HG03469 (cell line): ENCODE data around the gene MS4A4E.
"Not testable (repeated sequence)": the region's sequence is repeated elsewhere in the genome, so short reads cannot be mapped to it uniquely, and the experiment has no call there.

Experiments
- ATAC-seq: cut with Tn5 transposase; IDR thresholded peaks from one replicate; pipeline ENCODE4 v1.9.1; 2021; ENCODE audit warnings: mild to moderate bottlenecking, moderate library complexity, moderate number of reproducible peaks; ENCODE audit not compliant: unreplicated experiment

MS4A4E gene

DNA sequence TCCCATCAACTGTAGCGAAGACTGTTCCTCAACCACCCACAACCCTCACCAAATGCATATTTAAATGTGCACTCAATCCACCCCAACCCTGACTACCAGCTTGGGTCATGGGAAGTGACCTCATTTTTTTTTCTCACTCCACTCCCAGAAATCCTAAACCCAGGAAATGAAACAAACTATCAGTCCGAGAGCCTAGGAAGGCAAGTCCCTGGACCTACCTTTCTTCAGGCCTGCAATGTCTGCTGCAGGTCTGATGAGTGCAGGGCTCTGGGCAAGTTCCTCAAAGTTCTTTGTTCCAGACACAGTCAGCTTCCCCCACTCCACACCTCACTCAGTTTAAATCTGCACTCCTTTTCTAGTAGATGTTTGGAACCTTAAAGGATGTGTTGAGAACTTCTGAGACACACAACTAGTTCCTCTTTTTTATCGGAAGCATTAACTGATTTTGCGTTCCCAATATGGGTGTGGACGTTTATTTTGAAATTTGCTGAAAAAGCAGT lies at the start of gene MS4A4E:
Gene MS4A4E, minus strand, starts transcription at position 398 of the 500 bp plus-strand sequence. CDS start 13,082 bp downstream, outside the sequence.
- ATAC-seq: no peak

DNA sequence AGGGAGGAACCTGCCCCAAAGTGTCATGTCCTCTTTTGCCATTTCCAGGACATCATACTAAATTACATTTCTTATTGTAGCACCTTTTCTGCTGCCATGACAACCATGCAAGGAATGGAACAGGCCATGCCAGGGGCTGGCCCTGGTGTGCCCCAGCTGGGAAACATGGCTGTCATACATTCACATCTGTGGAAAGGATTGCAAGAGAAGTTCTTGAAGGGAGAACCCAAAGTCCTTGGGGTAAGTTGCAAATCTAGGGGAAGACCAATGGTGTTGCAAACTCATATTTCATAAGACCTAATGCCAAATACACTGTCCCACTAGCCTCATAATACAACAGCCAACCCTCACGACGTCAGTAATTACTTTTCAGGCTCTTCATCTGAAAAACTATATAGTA lies 49.2 kb upstream of the MS4A4E start:
- no peak for ATAC-seq

DNA sequence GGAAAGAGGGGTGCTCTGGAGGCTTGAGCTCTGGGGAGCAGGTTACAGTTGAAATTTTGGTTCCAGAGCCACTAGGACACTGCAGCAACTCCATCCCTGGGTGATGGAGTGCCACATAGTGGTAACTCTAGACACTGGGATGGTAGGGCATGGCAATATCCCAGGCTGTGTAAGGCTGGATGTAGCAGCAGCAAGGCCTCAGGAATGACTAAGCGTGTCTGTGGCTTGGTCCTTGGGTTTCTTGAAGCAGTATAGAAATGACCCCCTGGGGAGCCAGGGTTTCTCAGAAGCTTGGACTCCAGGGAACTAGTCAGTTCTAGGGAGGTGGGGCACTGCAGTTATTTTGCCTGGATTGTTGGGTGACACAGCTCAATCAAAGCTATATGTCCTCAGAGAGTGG lies 45.6 kb upstream of the MS4A4E start:
- ATAC-seq: no peak

DNA sequence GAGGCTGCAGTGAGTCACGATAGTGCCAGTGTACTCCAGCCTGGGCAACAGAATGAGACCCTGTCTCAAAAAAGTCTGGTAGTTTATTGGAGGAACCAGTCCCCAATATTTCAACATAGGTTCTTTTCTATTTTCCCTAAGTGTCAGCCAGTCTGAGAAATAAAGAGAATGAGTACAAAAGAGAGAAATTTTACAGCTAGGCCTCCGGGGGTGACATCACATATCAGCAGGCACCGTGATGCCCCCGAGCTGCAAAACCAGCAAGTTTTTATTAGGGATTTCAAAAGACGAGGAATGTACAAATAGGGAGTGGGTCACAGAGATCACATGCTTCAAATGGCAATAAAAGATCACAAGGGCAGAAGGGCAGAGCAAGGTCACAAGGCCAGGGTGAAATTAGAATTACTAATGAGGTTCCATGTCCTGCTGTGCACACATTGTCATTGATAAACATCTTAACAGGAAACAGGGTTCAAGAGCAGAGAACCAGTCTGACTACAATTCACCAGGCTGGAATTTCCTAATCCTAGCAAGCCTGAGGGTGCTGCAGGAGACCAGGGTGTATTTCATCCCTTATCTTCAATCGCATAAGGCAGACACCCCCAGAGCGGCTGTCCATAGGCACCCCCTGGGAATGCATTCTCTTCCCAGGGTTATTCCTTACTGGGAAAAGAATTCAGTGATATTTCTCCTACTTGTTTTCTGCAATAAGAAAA lies 42.6 kb upstream of the MS4A4E start:
- not testable (repeated sequence) for ATAC-seq

DNA sequence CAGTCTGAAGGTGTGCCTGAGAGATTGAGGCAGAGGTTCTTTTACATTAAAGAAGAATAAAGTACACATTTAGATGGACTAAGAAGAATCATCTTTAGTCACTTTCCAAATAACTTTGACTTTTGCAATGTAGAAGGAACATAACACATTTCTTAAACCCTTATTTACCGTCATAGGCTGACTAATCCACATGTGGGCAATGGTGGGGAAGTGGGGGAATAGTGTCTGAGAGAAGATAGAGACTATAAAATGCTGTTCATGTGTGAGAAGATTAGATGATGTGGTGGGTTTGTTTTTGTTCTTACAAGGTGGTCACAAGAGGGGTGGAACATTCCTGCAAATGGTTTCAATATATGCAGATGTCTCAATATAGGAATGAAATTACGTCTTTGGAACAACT lies 39.3 kb upstream of the MS4A4E start:
- ATAC-seq: no peak

DNA sequence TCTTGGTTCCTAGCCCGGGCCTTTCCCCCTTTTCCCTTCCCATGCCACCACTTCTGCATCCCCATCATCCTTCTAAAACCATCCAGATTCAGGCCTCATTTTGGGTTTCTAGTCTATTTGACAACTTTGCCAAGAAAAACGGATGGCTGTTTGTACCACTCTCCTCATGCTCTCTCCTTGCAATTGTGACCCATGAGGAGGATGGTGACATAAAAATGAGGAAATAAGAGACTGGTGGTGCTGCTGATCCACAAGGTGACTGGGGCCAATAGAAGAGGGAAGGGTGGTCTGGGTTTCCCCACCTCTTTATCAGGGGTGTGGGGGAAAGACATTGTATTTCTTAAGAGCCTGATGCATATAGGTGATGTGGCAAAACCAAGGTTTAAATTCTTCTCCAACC lies 38.5 kb upstream of the MS4A4E start:
- ATAC-seq: no peak

DNA sequence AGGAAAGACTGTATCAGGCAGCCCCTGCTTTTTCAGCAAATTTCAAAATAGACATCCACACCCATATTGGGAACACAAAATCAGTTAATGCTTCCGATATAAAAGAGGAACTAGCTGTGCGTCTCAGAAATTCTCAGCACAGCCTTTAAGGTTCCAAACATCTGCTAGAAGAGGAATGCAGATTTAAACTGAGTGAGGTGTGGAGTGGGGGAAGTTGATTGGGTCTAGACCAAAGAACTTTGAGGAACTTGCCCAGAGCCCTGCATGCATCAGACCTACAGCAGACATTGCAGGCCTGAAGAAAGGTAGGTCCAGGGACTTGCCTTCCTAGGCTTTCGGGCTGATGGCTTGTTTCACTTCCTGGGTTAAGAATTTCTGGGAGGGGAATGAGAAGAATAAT lies 37.5 kb upstream of the MS4A4E start, which contains the start of gene MS4A4A:
Gene MS4A4A, plus strand, starts transcription at position 255 of the 400 bp plus-strand sequence. Its CDS starts 10 bp downstream, at position 265.
- ATAC-seq: no peak

DNA sequence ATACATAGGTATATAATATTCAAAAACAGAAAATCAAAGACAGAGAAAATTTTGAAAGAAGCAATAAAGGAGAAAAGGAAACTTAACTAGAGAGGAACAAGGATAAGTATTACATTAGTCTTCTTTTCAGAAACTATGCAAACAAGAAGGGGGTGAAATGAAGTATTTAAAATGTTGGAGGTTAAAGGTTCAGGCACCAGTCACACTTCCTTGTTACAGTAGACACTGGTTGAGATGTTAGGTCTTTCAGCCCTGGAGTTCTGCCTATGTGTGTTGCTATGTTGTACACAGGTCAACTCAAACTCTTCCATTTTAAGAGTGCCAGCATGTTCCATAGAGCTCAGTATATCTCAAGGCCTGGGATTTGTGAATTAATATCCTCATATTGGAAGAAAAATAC lies 31.5 kb upstream of the MS4A4E start:
- no peak for ATAC-seq

DNA sequence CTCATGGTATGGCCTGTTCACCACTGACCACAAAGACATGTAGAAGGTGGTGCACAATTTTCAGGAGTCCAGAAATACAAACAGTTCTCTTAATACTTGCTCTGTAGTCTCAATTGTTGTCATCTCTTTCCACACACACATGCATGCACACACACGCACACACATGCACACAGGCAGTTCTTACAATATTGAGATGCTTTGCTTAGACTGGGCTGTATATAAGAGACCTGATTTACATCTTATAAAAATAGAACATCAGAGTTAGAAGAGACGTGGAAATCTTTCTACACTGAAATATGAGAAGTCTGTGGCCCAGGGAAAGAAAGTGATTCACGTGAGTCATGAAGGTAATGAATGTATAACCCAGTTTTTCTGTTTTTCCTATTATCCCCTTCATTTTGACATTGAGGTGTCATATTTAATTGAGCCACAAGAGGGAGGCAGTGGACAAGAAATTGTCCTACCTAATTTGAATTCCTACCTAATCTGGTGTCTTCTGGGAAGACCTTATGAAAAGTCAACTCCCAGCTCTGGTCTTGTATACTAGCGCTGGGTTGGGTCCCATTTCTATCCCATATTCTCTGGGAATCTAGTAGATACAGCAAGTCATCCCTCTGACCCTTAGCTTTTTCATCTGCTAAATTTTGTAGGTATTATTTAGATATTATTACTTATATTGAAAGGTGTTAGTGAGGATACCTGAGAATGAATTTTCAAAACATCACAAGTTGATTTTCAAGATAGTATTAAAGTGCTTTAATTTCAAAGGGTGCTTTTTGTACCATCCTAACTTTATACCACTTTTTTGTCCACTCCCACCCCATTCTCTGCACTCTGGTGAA lies 22.7 kb upstream of the MS4A4E start:
- no peak for ATAC-seq

DNA sequence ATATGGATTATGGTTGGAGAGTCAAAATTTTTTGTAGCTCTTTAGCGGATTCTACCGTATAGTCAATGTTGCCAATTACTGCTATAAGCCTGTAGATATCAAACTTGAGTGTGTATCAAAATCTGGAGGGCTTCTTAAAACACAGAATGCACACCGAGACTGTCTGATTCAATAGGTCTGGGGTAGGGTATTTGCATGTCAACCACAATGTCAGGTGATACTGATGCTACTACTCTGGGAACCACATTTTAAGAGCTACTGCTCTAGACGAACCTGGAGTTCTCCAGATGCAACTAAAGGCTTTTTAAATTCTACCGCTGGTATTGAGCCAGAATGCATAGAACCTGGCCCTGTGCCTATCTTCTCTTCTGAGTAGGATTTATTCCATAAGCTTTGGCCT lies 21.7 kb upstream of the MS4A4E start:
- no peak for ATAC-seq

DNA sequence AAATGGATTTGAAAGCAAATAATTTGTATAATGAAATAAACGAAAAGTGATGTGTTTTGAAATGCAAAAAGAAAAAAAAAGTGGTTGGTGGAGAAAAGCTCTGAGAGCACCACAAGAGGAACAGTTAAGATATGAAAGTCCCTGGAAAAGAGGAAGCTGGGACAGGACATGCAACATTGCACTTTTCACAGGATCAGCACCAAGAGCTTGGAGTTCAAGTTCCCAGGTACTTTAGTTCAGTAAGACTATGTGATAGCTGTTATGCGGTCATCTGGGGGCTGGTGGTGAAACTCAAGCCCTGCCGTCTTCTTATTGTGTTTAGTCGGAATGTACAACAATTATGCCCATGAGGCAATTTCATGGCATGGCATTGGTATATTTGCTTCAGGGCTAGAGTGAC lies 20.5 kb upstream of the MS4A4E start:
- ATAC-seq: no peak

DNA sequence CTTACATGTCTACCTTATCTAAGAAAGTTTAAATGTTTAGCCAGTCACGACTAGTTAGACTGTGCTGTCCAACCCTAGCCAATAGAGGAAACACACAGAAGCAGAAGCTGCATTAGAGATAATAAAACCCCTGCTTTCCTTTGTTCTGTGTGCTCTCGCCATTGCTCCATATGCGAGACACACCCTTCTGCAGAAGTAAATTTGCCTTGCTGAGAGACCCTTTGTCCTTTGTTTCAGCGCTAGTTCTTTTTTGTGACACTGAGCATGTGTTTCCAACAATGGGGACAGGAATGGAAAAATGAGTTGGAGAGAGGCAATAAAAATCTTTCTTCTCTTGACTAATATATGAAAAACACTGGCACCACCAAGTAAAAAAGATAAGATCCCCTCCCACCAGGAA lies 18.1 kb upstream of the MS4A4E start:
- ATAC-seq: no peak

DNA sequence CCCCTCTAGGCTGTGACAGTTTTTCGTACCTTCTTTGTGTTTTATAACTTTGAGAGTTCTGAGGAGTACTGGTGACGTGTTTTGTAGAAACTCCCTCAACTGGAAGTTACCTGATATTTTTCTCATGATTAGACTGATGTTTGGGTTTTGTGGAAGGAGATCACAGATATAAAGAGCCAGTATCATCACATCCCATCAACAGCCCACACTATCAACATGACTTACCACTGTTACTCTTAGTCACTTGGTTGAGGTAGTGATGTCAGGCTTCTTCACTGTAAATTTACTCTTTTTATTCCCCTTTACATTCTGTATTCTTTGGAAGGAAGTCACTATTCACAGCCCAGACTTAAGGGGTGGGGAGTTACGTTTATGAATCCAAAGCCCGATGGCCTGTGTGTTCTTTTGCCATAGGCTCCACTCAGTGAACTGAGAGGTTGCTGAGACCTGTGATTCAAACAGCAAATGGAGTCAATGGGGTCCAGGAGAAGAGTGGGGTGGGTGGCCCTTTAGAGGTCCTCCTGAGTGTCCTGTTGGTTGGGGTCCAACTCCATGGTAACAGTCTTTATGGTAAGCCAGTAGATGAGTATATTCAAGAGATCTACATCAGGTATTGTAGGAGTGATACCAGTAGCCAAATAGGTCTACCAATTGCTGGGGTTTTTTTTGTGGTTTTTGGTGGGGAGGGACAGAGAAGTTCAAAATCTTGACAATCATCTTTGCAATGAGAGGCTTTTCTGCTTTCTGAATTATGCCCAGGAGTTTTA lies 15.2 kb upstream of the MS4A4E start:
- no peak for ATAC-seq

DNA sequence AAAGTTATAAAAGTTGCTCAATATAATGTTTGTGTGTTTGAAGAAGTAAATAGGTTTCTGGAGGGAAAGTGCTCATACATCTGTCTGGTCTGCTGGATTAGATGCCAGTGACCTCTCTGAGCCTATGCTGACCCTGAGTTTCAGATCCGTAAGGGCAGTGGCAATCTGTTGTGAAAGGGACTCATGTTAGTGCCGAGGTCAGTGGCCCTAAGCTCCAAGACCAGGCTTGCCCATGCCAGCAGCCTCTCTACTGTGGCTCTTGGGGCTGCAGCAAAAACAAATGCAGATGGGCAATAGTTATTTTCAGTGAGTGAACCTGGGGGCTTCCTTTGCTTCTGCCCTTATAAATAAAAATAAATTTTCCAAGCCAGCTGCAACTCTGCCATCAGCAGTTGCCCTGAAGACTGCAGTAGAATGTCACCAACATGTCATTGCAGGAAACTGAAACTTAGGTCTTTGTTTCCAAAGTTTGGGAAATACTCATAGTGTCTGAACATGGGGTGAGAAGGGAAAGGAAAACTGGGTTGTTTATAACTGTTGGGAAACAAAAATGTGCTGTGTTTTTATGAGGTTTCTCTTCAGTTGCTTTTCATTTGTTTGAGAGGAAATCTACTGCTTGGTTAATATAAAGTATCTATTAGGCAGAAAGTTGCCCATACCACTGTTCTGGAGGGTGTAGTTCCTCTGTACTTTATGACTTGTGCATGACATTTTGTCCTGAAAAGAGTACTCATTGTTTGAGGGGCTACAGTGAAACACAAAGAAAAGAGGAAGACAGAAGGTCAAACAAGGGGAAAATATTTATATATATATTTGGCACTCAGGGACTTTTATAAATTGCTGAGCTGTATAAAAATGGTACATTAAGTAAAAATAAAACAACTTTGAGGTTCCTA lies 9.5 kb upstream of the MS4A4E start:
- no peak for ATAC-seq

DNA sequence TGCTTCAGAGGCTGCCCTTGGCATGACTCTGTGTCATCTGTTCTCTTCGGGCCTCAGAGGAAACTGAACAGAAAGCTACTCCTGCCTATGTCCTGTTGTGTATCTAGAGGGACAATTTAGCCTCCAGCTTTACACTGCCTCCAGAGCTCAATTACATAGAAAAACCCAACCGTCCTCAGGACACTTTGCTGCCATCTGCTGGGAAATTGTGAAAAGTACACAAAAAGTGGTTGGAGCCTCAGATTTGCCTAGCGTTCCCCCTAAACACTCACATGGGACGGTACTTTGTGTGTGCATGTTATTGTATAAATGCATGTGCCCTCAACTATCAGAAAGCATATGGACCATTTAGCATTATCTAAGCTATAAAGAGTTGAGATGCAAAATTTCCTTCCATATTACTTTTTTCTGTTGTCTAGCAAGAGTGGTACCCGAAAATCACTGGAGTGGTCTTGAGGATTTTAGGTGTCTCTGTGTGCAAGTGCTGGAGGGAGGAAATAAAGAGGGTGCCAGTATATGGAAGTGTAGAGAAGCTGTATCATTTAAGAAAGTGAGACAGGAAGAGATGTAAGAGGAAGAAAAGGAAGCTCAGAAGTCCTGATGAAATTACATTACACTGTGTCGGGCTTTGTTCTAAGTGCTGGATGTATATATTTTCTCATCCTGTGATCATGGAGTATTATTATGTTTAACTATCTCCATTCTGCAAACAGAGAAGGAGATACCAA lies 8.7 kb upstream of the MS4A4E start:
- ATAC-seq: no peak

DNA sequence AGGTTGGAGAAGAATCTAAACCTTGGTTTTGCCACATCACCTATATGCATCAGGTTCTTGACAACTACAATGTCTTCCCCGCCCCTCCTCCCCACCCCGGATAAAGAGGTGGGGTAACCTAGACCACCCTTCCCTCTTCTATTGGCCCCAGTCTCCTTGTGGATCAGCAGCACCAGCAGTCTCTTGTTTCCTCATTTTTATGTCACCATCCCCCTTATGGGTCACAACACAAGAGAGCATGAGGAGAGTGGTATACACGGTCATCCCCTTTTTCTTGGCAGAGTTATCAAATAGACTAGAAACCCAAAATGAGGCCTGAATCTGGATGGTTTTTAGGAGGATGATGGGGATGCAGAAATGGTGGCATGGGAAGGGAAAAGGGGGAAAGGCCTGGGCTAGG lies 1.2 kb downstream of the MS4A4E start:
- ATAC-seq: no peak

DNA sequence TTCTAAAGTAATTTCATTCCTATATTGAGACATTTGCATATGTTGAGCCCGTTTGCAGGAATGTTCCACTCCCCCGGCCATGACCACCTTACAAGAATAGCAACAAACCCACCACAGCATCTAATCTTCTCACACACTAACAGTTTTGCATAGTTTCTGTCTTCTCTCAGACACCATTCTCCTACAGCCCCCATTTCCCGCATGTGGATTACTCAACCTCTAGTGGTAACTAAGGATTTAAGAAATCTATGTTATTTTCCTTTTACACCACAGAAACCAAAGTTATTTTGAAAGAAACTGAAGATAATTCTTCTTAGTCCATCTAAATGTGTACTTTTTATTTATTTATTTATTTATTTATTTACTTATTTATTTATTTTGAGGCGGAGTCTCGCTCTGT lies 2.3 kb downstream of the MS4A4E start:
- ATAC-seq: no peak

DNA sequence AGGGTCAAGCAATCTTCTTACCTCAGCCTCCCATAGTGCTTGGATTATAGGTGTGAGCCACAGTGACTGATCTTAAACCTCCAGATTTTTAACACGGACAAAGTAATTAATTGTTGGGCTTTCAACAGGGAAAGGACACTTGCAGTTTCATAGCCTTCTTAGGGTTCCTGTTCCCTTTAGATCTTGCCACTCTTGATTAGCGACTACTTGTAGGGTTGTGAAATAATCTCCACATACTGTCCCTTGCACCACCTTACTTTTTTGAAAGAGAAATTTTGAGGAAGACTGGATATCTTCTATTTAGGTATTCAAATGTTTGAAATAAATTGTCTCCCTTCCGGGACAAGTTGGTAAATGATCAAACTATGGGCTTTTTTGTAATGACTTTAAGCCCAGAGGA lies 7.6 kb downstream of the MS4A4E start:
- ATAC-seq: no peak

DNA sequence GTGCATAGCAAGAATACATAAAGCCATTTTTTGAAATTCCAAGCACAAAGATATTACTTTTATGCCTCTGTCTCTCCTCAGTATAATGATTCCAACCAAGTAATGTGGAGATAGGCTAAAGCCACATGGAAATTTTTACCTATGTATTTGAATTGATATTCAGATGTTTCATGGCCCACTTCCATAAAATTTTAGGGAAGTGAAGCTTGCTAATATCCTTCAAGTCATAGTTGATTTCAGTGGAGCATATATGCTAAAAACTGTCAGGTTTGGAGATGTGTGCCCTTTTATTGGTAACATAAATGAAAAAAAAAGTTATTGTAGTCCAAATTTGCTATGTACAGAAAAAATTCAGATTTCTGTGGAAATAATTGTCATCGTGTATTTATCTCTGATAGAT lies 12.3 kb downstream of the MS4A4E start:
- no peak for ATAC-seq

DNA sequence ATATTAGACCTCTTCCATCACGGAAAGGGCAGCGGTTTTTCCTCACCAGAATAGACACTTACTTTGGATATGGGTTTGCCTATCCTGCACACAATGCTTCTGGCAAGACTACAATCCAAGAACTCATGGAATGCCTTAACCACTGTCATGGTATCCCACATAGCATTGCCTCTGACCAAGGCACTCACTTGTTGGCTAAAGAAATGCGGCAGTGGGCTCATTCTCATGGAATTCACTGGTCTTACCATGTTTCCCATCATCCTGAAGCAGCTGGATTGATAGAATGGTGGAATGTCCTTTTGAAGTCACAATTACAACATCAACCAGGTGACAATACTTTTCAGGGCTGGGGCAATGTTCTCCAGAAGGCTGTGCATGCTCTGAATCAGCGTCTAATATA lies 20.8 kb downstream of the MS4A4E start:
- no peak for ATAC-seq
